GM21825 (cell line): ENCODE measurements around the gene CHD6.

Experiments
- ATAC-seq: cut with Tn5 transposase; IDR thresholded peaks from one replicate; pipeline ENCODE4 v1.9.1; 2021; ENCODE audit warnings: mild to moderate bottlenecking, moderate library complexity; ENCODE audit not compliant: unreplicated experiment

CHD6 gene

GRCh38 chr20:41437836-41438235 lies 180.3 kb downstream of the CHD6 start:
- no peak for ATAC-seq

DNA sequence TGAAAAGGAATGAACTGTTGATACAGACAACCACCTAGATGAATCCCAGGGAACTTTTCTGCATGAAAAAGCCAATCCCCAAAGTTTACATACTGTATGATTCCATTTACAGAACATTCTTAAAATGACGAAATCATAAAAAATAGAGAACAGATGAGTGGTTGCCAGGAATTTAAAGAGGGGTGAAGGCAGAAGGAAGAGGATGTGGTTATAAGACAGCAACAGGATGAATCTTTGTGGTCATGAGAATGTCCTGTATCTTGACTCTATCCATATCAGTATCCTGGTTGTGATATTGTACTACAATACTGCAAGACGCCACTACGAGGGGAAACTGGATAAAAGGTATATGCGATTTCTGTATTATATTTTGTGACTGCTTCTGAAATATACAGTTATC lies 181.5 kb downstream of the CHD6 start:
- no peak for ATAC-seq

- no peak for ATAC-seq
Observed at GRCh38 chr20:41433203-41433602, 185.0 kb downstream of the CHD6 start.

- no peak for ATAC-seq
Observed at GRCh38 chr20:41432746-41433145, 185.4 kb downstream of the CHD6 start.

- ATAC-seq: no peak
Observed at GRCh38 chr20:41428285-41428684, 189.9 kb downstream of the CHD6 start.

GRCh38 chr20:41427833-41428232 lies 190.3 kb downstream of the CHD6 start:
- ATAC-seq: no peak

- ATAC-seq: no peak
Observed at GRCh38 chr20:41426976-41427375, 191.2 kb downstream of the CHD6 start.

- no peak for ATAC-seq
Observed at GRCh38 chr20:41426086-41426830, 191.9 kb downstream of the CHD6 start.

GRCh38 chr20:41425180-41425884 lies 192.8 kb downstream of the CHD6 start:
- no peak for ATAC-seq

GRCh38 chr20:41424546-41424945 lies 193.6 kb downstream of the CHD6 start:
- ATAC-seq: no peak

DNA sequence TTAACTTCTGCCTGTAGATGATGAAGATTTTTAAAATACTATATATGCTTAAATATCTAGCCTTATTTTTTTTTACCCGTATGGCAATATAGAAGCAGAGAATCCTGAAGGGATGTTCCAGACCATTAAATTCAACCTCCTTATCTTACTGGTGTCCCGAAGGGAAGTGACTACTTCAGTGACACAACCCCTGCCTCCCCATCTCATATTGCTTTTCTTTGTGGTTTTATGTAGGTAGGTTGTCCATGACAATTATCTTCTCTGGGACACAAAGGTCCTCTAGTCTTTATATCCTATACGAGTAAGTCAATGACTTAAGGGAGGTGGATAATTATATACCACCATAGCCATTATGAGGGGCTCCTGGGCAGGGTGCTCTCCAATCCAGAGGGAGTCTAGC lies 194.2 kb downstream of the CHD6 start:
- ATAC-seq: no peak

GRCh38 chr20:41422953-41423352 lies 195.2 kb downstream of the CHD6 start:
- ATAC-seq: no peak

DNA sequence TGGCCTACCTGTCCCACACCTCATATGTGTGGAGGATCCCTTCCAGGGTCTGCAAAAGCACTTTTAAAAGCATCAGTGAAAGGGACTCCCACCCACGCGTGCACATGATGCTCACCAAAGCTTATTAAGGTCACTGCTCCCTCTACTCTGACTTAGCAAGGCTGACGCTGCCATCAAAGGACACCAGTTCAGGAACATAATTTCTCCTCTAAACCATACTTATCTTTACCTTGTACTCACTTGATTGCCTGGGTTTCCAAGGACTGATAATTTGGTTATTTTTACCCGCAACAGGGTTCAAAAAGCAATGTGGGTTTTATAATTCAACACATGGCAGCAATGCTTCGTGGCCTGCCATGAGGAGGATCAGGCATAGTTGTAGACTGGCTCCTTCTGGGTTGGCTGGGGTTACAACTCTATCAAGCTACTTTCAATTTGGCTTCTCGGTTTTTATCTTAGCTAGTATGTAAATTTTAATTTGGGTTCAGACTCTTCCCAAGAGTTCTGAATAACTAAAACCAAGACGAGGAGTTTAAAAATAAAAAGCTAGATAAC lies 199.4 kb downstream of the CHD6 start:
- ATAC-seq: no peak

- ATAC-seq: no peak
Observed at GRCh38 chr20:41418031-41418430, 200.1 kb downstream of the CHD6 start.

GRCh38 chr20:41415191-41415590 lies 203.0 kb downstream of the CHD6 start:
- ATAC-seq: no peak

GRCh38 chr20:41413169-41413568 lies 205.0 kb downstream of the CHD6 start:
- ATAC-seq: no peak

- no peak for ATAC-seq
Observed at GRCh38 chr20:41412324-41413120, 205.7 kb downstream of the CHD6 start.

DNA sequence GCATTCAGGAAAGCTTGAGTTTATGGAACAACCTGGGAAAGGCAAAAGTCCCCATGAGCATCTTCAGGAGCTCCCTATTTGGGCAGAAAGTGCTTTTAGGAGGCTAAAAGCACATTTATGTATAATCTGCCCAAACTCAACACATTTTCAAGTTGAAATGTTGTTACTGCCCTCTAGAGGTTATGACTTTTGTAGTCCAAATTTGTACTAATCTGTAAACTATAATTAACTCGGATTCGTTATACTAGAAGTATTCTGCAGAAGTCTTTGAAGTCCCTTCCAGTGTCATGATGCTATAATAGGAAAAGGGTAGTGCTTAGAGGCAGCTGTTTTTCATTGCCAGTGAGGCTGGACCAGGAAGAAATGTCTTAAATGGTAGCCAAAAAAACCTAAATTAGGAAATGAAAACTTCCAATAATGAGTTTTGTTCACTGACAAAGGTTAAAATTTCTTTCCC lies 206.8 kb downstream of the CHD6 start:
- ATAC-seq: no peak

DNA sequence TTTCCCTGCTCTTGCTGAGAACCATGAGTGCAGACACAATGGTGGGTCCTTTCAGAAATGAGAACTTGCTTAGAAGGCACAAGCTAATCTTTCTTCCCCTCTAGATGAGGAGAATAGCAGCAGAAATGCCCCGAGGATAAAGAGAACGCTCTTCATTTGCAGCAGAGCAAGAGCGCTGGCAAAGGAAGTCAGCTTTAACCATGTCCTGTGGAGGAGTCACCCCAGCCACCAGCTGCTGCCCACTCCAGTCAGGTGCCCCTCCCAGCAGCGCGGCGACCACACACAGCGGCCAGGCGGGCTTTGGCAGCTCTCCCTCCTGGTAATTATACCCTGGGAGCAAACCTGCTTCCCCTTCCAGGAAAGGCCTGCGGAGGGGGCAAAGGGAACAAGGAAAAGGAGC lies 209.2 kb downstream of the CHD6 start:
- ATAC-seq: no peak

- peak; percentile 74 for ATAC-seq
Observed at GRCh38 chr20:41408156-41408794, 209.9 kb downstream of the CHD6 start.

- no peak for ATAC-seq
Observed at GRCh38 chr20:41407607-41408006, 210.6 kb downstream of the CHD6 start.
